SK-N-SH (cell line): ENCODE data around the gene ALDH16A1. TPM values are rescaled to one million over a fixed set of nuclear protein-coding genes. Genes with fewer than 3 reads are reported as not detected.

Source experiments
- CTCF ChIA-PET: fragments of 300-600, 350-600 bp; formaldehyde crosslinking; extraction: SDS; loops from one replicate; lab custom pipeline; 2021; lab: Yijun Ruan, JAX
- POLR2A ChIA-PET: fragments of 350-600 bp; sonication (Branson Sonifier 250); formaldehyde crosslinking; extraction: SDS; loops from one replicate; lab custom pipeline; 2020; ENCODE audit warnings: antibody characterized with exemption, inconsistent platforms; lab: Yijun Ruan, JAX
- DNase-seq: peaks from one replicate; pipeline ENCODE4 v3.0.0; 2012
- H2AFZ ChIP-seq: fragments of 200-600 bp; sonication (generic); 2 replicates; pipeline ENCODE4 v1.8.1; 2016; ENCODE audit warnings: antibody characterized with exemption, mild to moderate bottlenecking, low read depth
- H3F3A ChIP-seq: fragments of 200-600 bp; sonication (generic); replicated peaks from 2 replicates; pipeline ENCODE3; 2016; ENCODE audit warnings: antibody characterized with exemption, mild to moderate bottlenecking; ENCODE audit not compliant: insufficient read depth
- H3K27ac ChIP-seq, 2 experiments: fragments of 200-500 bp in 1 of 2; fragments of 200-600 bp in 1 of 2; sonication (Bioruptor generic) in 1 of 2; sonication (generic), shearing (Covaris generic) in 1 of 2; 2 replicates each; pipeline versions ENCODE4 v1.5.1 to v1.6.1; 2014 to 2016; ENCODE audit warnings: low read depth in 2 of 2, inconsistent platforms in 1 of 2, low read length in 1 of 2, mild to moderate bottlenecking in 1 of 2, mixed read lengths in 1 of 2
- H3K27me3 ChIP-seq: fragments of 200-600 bp; sonication (generic), shearing (Covaris generic); 2 replicates; pipeline ENCODE4 v1.6.1; 2016; ENCODE audit warnings: mixed run types; ENCODE audit not compliant: insufficient read depth
- H3K36me3 ChIP-seq, 2 experiments: fragments of 200-500 bp in 1 of 2; fragments of 200-600 bp in 1 of 2; sonication (Bioruptor generic) in 1 of 2; sonication (generic) in 1 of 2; replicated peaks in 1 of 2; 2 replicates each; pipeline versions ENCODE3 to v1.5.1; 2014 to 2016; ENCODE audit warnings: low read length in 1 of 2, mild to moderate bottlenecking in 1 of 2; ENCODE audit not compliant: insufficient read depth in 2 of 2, control insufficient read depth in 1 of 2
- H3K4me1 ChIP-seq, 2 experiments: fragments of 200-500 bp in 1 of 2; fragments of 200-600 bp in 1 of 2; sonication (Bioruptor generic) in 1 of 2; sonication (generic), shearing (Covaris generic) in 1 of 2; 2 replicates each; pipeline versions ENCODE4 v1.5.1 to v1.6.1; 2014 to 2016; ENCODE audit warnings: low read depth in 1 of 2, low read length in 1 of 2, mixed run types in 1 of 2; ENCODE audit not compliant: insufficient read depth in 2 of 2, control insufficient read depth in 1 of 2
- H3K4me2 ChIP-seq: fragments of 200-600 bp; sonication (generic), shearing (Covaris generic); 2 replicates; pipeline ENCODE4 v1.6.1; 2017; ENCODE audit warnings: mixed run types
- H3K4me3 ChIP-seq, 2 experiments: fragments of 200-500 bp in 1 of 2; fragments of 200-600 bp in 1 of 2; sonication (Bioruptor generic) in 1 of 2; sonication (generic), shearing (Covaris generic) in 1 of 2; 2 replicates each; pipeline versions ENCODE4 v1.5.1 to v1.8.1; 2014 to 2016; ENCODE audit warnings: low read depth in 2 of 2, inconsistent platforms in 1 of 2, low read length in 1 of 2, mild to moderate bottlenecking in 1 of 2, mixed read lengths in 1 of 2, moderate library complexity in 1 of 2
- H3K79me2 ChIP-seq: fragments of 200-600 bp; sonication (generic); 2 replicates; pipeline ENCODE4 v1.8.1; 2017; ENCODE audit warnings: mild to moderate bottlenecking; ENCODE audit not compliant: insufficient read depth
- H3K9ac ChIP-seq: fragments of 200-600 bp; sonication (generic); 2 replicates; pipeline ENCODE4 v1.6.1; 2017; ENCODE audit warnings: mixed run types
- H3K9me2 ChIP-seq: fragments of 200-600 bp; sonication (generic); 2 replicates; pipeline ENCODE4 v1.6.1; 2017; ENCODE audit warnings: mixed run types
- H3K9me3 ChIP-seq: fragments of 200-600 bp; sonication (generic); 2 replicates; pipeline ENCODE4 v1.6.1; 2017; ENCODE audit warnings: mixed run types, mild to moderate bottlenecking, moderate library complexity
- H4K20me1 ChIP-seq: fragments of 200-600 bp; sonication (generic); 2 replicates; pipeline ENCODE4 v1.6.1; 2017; ENCODE audit warnings: mild to moderate bottlenecking, mixed run types; ENCODE audit not compliant: insufficient read depth
- CTCF ChIP-seq: fragments of 200-600 bp; sonication (generic); IDR thresholded peaks from 2 replicates; pipeline ENCODE4 v1.6.1; 2017; ENCODE audit warnings: antibody characterized with exemption, mild to moderate bottlenecking, moderate library complexity
- EP300 ChIP-seq, 2 experiments: IDR thresholded peaks; 2 replicates each; pipeline versions ENCODE4 v1.4.0 to v1.6.1; 2012; ENCODE audit warnings: borderline replicate concordance in 1 of 2, low read depth in 1 of 2, low read length in 1 of 2
- EZH2phosphoT487 ChIP-seq: fragments of 200-600 bp; sonication (generic); IDR thresholded peaks from 2 replicates; pipeline ENCODE4 v1.6.1; 2017; ENCODE audit warnings: low read depth, mixed run types, mild to moderate bottlenecking, antibody characterized with exemption, moderate library complexity, borderline replicate concordance
- FOSL2 ChIP-seq: IDR thresholded peaks from 2 replicates; pipeline ENCODE4 v1.4.0; 2012; ENCODE audit warnings: low read depth, mild to moderate bottlenecking, moderate library complexity, borderline replicate concordance
- MAX ChIP-seq: IDR thresholded peaks from 2 replicates; pipeline ENCODE4 v1.4.0; 2012; ENCODE audit warnings: low read depth
- RCOR1 ChIP-seq: fragments of 150-350 bp; IDR thresholded peaks from 2 replicates; pipeline ENCODE4 v1.6.1; 2017; ENCODE audit warnings: antibody characterized with exemption, low read length
- USF1 ChIP-seq: IDR thresholded peaks from 2 replicates; pipeline ENCODE4 v1.4.0; 2012; ENCODE audit warnings: low read depth, borderline replicate concordance
- WGBS: methylation state at CpG from one replicate; pipeline ENCODE4 v1.1.6; 2017; ENCODE audit warnings: low lambda C conversion rate; 5-methylcytosine and 5-hydroxymethylcytosine counted together
- polyA plus RNA-seq, 3 experiments: library from polyadenylated mRNA; depleted of rRNA; stranded (reverse); fragments of >200 nt; gene quantifications; 2 replicates each; pipeline ENCODE4 v1.2.3, GENCODE V29; 2012

Gene ALDH16A1
- polyA plus RNA-seq, 1 of the 3 experiments (the other 2 are of a cell fraction) = 15.7 TPM

- Histone ChIP-seq H3K4me3 (no peak overlapping the region), H3K36me3 (no peaks in the 10 kb centered on the region), H4K20me1 (no peaks in the 10 kb centered on the region), H3K4me2 (no peak overlapping the region), H3K9me2 (no peaks in the 10 kb centered on the region), H3K4me1 (peaks cover 0 to 4% of the 10 kb centered on the region in 2 experiments; a peak in 2 of 4 replicates), H2AFZ (no peak overlapping the region), H3K27me3 (peaks cover 78% of the 10 kb centered on the region), H3K9ac (no peak overlapping the region), H3K27ac (no peak overlapping the region), H3K79me2 (no peaks in the 10 kb centered on the region), H3K9me3 (no peaks in the 10 kb centered on the region), H3F3A (peaks cover 7% of the 10 kb centered on the region)
- ChIA-PET CTCF (interaction anchor here (0.8 to 17.5 kb wide), 6 partner anchors 10 to 273 kb away, joined by 3 to 108 read pairs (median 5); no protein-coding TSS in a partner anchor), POLR2A (no interaction called here)
- DNase-seq = no peak
- TF ChIP-seq CTCF (no peak), EP300 (IDR thresholded peaks at IDR 0.05; ENCODE audit: borderline replicate concordance in 1 of 2, low read depth in 1 of 2, low read length in 1 of 2) (no peak)
- WGBS = 17% methylated on average over 1 of the region's 2 CpGs
Observed at GRCh38 chr19:49419173-49419572, 33.9 kb upstream of the ALDH16A1 start.

- Histone ChIP-seq H3K9ac (no peak overlapping the region), H3K27me3 (peaks cover 89% of the 10 kb centered on the region), H3K4me1 (peaks cover 0 to 4% of the 10 kb centered on the region in 2 experiments; a peak in 2 of 4 replicates), H3K4me3 (no peak overlapping the region), H3K4me2 (no peak overlapping the region), H3K36me3 (no peaks in the 10 kb centered on the region), H4K20me1 (no peaks in the 10 kb centered on the region), H3K79me2 (no peaks in the 10 kb centered on the region), H3K27ac (no peak overlapping the region), H2AFZ (no peak overlapping the region), H3K9me3 (no peaks in the 10 kb centered on the region), H3F3A (peaks cover 11% of the 10 kb centered on the region), H3K9me2 (no peaks in the 10 kb centered on the region)
- no peak for TF ChIP-seq USF1
- TF ChIP-seq RCOR1 = no peak
- TF ChIP-seq FOSL2 = no peak
- TF ChIP-seq MAX = no peak
- TF ChIP-seq EZH2phosphoT487 = no peak
- no peak for DNase-seq
- 79% methylated on average over 2 of the region's 2 CpGs for WGBS
- ChIA-PET CTCF (interaction anchor here (0.9 to 17.5 kb wide), 7 partner anchors 10 to 195 kb away, joined by 3 to 108 read pairs (median 6); no protein-coding TSS in a partner anchor), POLR2A (interaction anchor here (1.0 kb wide), 1 partner anchor 32 kb away, joined by 3 read pairs; the partner anchor contains the start of gene PIH1D1)
Observed at GRCh38 chr19:49420227-49420626, 32.8 kb upstream of the ALDH16A1 start.
